HEK293 (cell line): ENCODE measurements around the gene POLR3B.

ENCODE experiments used
- CTCF ChIA-PET: fragments of 350-600 bp; formaldehyde crosslinking; extraction: SDS; loops from one replicate; lab custom pipeline; 2021; ENCODE audit warnings: antibody characterized with exemption; lab: Yijun Ruan, JAX
- POLR2A ChIA-PET: fragments of 300-600 bp; formaldehyde crosslinking; extraction: SDS; loops from one replicate; lab custom pipeline; 2020; ENCODE audit warnings: antibody characterized with exemption, inconsistent platforms; lab: Yijun Ruan, JAX
- H3K27ac ChIP-seq: fragments of 200-500 bp; sonication (Bioruptor generic); 2 replicates; pipeline ENCODE4 v1.5.1; 2014; ENCODE audit warnings: low read depth, low read length, control low read depth, inconsistent platforms; ENCODE audit errors: extremely low read depth
- H3K36me3 ChIP-seq, 2 experiments: fragments of 200-500 bp in 1 of 2; sonication (Bioruptor generic) in 1 of 2; 1 replicate in 1 of 2; 2 replicates in 1 of 2; pipeline ENCODE4 v1.5.1; 2014 to 2017; ENCODE audit warnings: inconsistent platforms in 2 of 2, low read length in 2 of 2; ENCODE audit not compliant: control insufficient read depth in 2 of 2, insufficient read depth in 1 of 2
- H3K4me1 ChIP-seq: fragments of 200-500 bp; sonication (Bioruptor generic); 2 replicates; pipeline ENCODE4 v1.5.1; 2014; ENCODE audit warnings: mild to moderate bottlenecking, low read length, inconsistent platforms; ENCODE audit not compliant: control insufficient read depth, insufficient read depth
- H3K4me3 ChIP-seq: 2 replicates; pipeline ENCODE4 v1.5.1; 2011; ENCODE audit warnings: low read depth, mild to moderate bottlenecking, control low read depth, low read length, moderate library complexity
- H3K9me3 ChIP-seq: fragments of 200-500 bp; sonication (Bioruptor generic); 2 replicates; pipeline ENCODE4 v1.5.1; 2014; ENCODE audit warnings: low read depth, low read length, inconsistent platforms; ENCODE audit not compliant: control insufficient read depth, insufficient read depth
- ELK4 ChIP-seq: IDR thresholded peaks from 2 replicates; pipeline ENCODE4 v1.6.1; 2011; ENCODE audit warnings: mild to moderate bottlenecking, low read depth, low read length, borderline replicate concordance
- GFI1B ChIP-seq: fragments of 450-650 bp; formaldehyde crosslinking; IDR thresholded peaks from 2 replicates; pipeline ENCODE4 v1.5.1; 2016; ENCODE audit warnings: missing biosample characterization, missing genetic modification characterization
- HOXC10 ChIP-seq: sonication (generic); formaldehyde crosslinking; IDR thresholded peaks from 2 replicates; pipeline ENCODE4 v1.8.1; 2023; ENCODE audit warnings: mild to moderate bottlenecking, missing genetic modification reagents
- KLF16 ChIP-seq: fragments of 450-650 bp; formaldehyde crosslinking; IDR thresholded peaks from 2 replicates; pipeline ENCODE4 v1.5.1; 2017; ENCODE audit warnings: missing biosample characterization, missing genetic modification characterization
- KLF7 ChIP-seq: fragments of 450-650 bp; formaldehyde crosslinking; IDR thresholded peaks from 2 replicates; pipeline ENCODE4 v1.5.1; 2016; ENCODE audit warnings: missing biosample characterization, missing genetic modification characterization, borderline replicate concordance
- OVOL3 ChIP-seq: fragments of 450-650 bp; formaldehyde crosslinking; IDR thresholded peaks from 2 replicates; pipeline ENCODE4 v1.5.1; 2016; ENCODE audit warnings: missing biosample characterization, missing genetic modification characterization
- SALL2 ChIP-seq: fragments of 450-650 bp; formaldehyde crosslinking; IDR thresholded peaks from 2 replicates; pipeline ENCODE4 v1.5.0; 2017; ENCODE audit warnings: missing biosample characterization, mild to moderate bottlenecking, missing genetic modification characterization, borderline replicate concordance
- YY2 ChIP-seq: fragments of 450-650 bp; formaldehyde crosslinking; IDR thresholded peaks from 2 replicates; pipeline ENCODE4 v1.5.1; 2016; ENCODE audit warnings: missing biosample characterization, missing genetic modification characterization
- ZBTB11 ChIP-seq: fragments of 450-650 bp; formaldehyde crosslinking; conservative IDR thresholded peaks from 2 replicates; pipeline ENCODE4 v1.5.1; 2016; ENCODE audit warnings: low read depth, missing biosample characterization, missing genetic modification characterization
- ZBTB6 ChIP-seq: fragments of 450-650 bp; formaldehyde crosslinking; IDR thresholded peaks from 2 replicates; pipeline ENCODE4 v1.5.1; 2017; ENCODE audit warnings: missing biosample characterization, missing genetic modification characterization
- ZNF16 ChIP-seq: fragments of 450-650 bp; formaldehyde crosslinking; IDR thresholded peaks from 2 replicates; pipeline ENCODE4 v1.5.1; 2016; ENCODE audit warnings: low read depth, missing biosample characterization, missing genetic modification characterization
- ZNF169 ChIP-seq: fragments of 450-650 bp; formaldehyde crosslinking; IDR thresholded peaks from 2 replicates; pipeline ENCODE4 v1.5.1; 2016; ENCODE audit warnings: missing biosample characterization, missing genetic modification characterization
- ZNF174 ChIP-seq: fragments of 450-650 bp; formaldehyde crosslinking; IDR thresholded peaks from 2 replicates; pipeline ENCODE4 v1.5.0; 2017; ENCODE audit warnings: missing biosample characterization, mild to moderate bottlenecking, missing genetic modification characterization
- ZNF26 ChIP-seq: fragments of 450-650 bp; formaldehyde crosslinking; IDR thresholded peaks from 2 replicates; pipeline ENCODE4 v1.5.1; 2016; ENCODE audit warnings: missing biosample characterization, missing genetic modification characterization
- ZNF266 ChIP-seq: fragments of 450-650 bp; formaldehyde crosslinking; IDR thresholded peaks from 2 replicates; pipeline ENCODE4 v1.5.1; 2016; ENCODE audit warnings: missing biosample characterization, missing genetic modification characterization, low read depth
- ZNF280D ChIP-seq: fragments of 450-650 bp; formaldehyde crosslinking; IDR thresholded peaks from 2 replicates; pipeline ENCODE4 v1.5.1; 2016; ENCODE audit warnings: missing biosample characterization, missing genetic modification characterization
- ZNF335 ChIP-seq: fragments of 450-650 bp; formaldehyde crosslinking; conservative IDR thresholded peaks from 2 replicates; pipeline ENCODE4 v1.5.1; 2016; ENCODE audit warnings: missing biosample characterization, missing genetic modification characterization
- ZNF48 ChIP-seq: fragments of 450-650 bp; formaldehyde crosslinking; IDR thresholded peaks from 2 replicates; pipeline ENCODE4 v1.5.1; 2016; ENCODE audit warnings: missing biosample characterization, missing genetic modification characterization
- ZNF624 ChIP-seq: fragments of 450-650 bp; formaldehyde crosslinking; IDR thresholded peaks from 2 replicates; pipeline ENCODE4 v1.5.1; 2017; ENCODE audit warnings: missing biosample characterization, missing genetic modification characterization
- ZNF639 ChIP-seq: fragments of 450-650 bp; formaldehyde crosslinking; IDR thresholded peaks from 2 replicates; pipeline ENCODE4 v1.5.1; 2016; ENCODE audit warnings: missing biosample characterization, missing genetic modification characterization
- ZNF658 ChIP-seq: fragments of 450-650 bp; formaldehyde crosslinking; IDR thresholded peaks from 2 replicates; pipeline ENCODE4; 2016; ENCODE audit warnings: missing biosample characterization, missing genetic modification characterization
- ZNF707 ChIP-seq: fragments of 450-650 bp; formaldehyde crosslinking; IDR thresholded peaks from 2 replicates; pipeline ENCODE4 v1.5.1; 2016; ENCODE audit warnings: missing biosample characterization, missing genetic modification characterization
- ZNF747 ChIP-seq: fragments of 450-650 bp; formaldehyde crosslinking; IDR thresholded peaks from 2 replicates; pipeline ENCODE4 v1.5.1; 2016; ENCODE audit warnings: missing biosample characterization, missing genetic modification characterization

Gene POLR3B

GRCh38 chr12:106492857-106493256, 135.3 kb downstream of the POLR3B start:
- POLR2A ChIA-PET, result no interaction called here
- Histone ChIP-seq H3K27ac (no peak overlapping the region), H3K9me3 (no peaks in the 10 kb centered on the region)
- TF ChIP-seq OVOL3 (tag by site-specific recombination) (no peak), KLF7 (no peak), ZBTB11 (no peak), YY2 (tag by site-specific recombination) (no peak), ZNF48 (no peak), ZNF16 (tag by site-specific recombination) (no peak), SALL2 (tag by site-specific recombination) (no peak), ZBTB6 (tag by site-specific recombination) (no peak), ZNF280D (tag by site-specific recombination) (no peak), ZNF707 (tag by site-specific recombination) (no peak), GFI1B (tag by site-specific recombination) (no peak), KLF16 (no peak), ZNF266 (tag by site-specific recombination) (no peak), ZNF335 (tag by site-specific recombination) (no peak), ZNF658 (tag by site-specific recombination) (no peak), ELK4 (no peak), ZNF747 (no peak)
- TF ChIP-seq, all 188 proteins: peak for 0
- CTCF ChIA-PET, result interaction anchor here (0.6 kb wide), 1 partner anchor 134 kb away, joined by 3 read pairs; no protein-coding TSS in a partner anchor
- no peaks in the 10 kb centered on the region for H3K4me1 ChIP-seq
- H3K4me3 ChIP-seq, result no peak overlapping the region
- H3K36me3 ChIP-seq, result peaks cover 0 to 16% of the 10 kb centered on the region in 2 experiments; a peak in 1 of 3 replicates

- no peaks in the 10 kb centered on the region for H3K4me1 ChIP-seq
- no peak overlapping the region for H3K27ac ChIP-seq
- no peak overlapping the region for H3K4me3 ChIP-seq
- no peaks in the 10 kb centered on the region for H3K9me3 ChIP-seq
- peaks cover 0 to 21% of the 10 kb centered on the region in 2 experiments; a peak in 1 of 3 replicates for H3K36me3 ChIP-seq
- TF ChIP-seq ZNF169 (tag by site-specific recombination) (no peak), HOXC10 (CRISPR knock-in tag) (no peak), ZNF639 (tag by site-specific recombination) (no peak), ZNF624 (no peak), ZNF174 (no peak), ZNF26 (tag by site-specific recombination) (no peak)
- ChIA-PET CTCF (no interaction called here), POLR2A (no interaction called here)
These were observed 136.0 kb downstream of the POLR3B start for GRCh38 chr12:106493531-106493930.
